GM10266 (cell line): ENCODE results near the gene ACAN.

ENCODE experiments used
- DNase-seq: peaks from one replicate; pipeline ENCODE4 v3.0.0; 2012; ENCODE audit errors: extremely low spot score
- CTCF ChIP-seq: IDR thresholded peaks from 2 replicates; pipeline ENCODE4 v1.5.1; 2012; ENCODE audit warnings: mild to moderate bottlenecking, low read depth; ENCODE audit not compliant: control insufficient read depth, insufficient read depth; ENCODE audit errors: missing control alignments

Gene ACAN

GRCh38 chr15:88881775-88882174, 78.5 kb downstream of the ACAN start:
- no peak for TF ChIP-seq CTCF
- no peak for DNase-seq

- DNase-seq: no peak
Observed at GRCh38 chr15:88882785-88883184, 79.5 kb downstream of the ACAN start.

GRCh38 chr15:88887068-88887580, 83.9 kb downstream of the ACAN start:
- no peak for DNase-seq
- TF ChIP-seq CTCF: no peak

More at GRCh38 chr15:88882785-88883184, 79.5 kb downstream of the ACAN start:
- TF ChIP-seq CTCF: no peak

- no peak for TF ChIP-seq CTCF
- no peak for DNase-seq
Observed at GRCh38 chr15:88888719-88889118, 85.5 kb downstream of the ACAN start.

GRCh38 chr15:88890495-88890894, 87.3 kb downstream of the ACAN start:
- no peak for DNase-seq
- TF ChIP-seq CTCF: no peak

- TF ChIP-seq CTCF: no peak
- DNase-seq: no peak
Observed at GRCh38 chr15:88891540-88892254, 88.5 kb downstream of the ACAN start.

GRCh38 chr15:88894348-88894818, 91.1 kb downstream of the ACAN start:
- TF ChIP-seq CTCF: peak; percentile 75
- peak; percentile 74 for DNase-seq
